Upper lobe of left lung (tissue), 4 donors: ENCODE results near the gene THAP4.

Experiments
- POLR2A ChIP-seq, 4 donors: fragments of 450-650 bp; IDR thresholded peaks; one replicate each; pipeline ENCODE4 v1.5.1; 2016 to 2017; ENCODE audit warnings: antibody characterized with exemption in 4 of 4, mild to moderate bottlenecking in 2 of 4
- TF ChIP-seq, protein P1 (sequence below), 6 experiments: fragments of 450-650 bp in 4 of 6; fragments of 200-600 bp in 2 of 6; sonication (generic) in 2 of 6; IDR thresholded peaks; one replicate each; pipeline ENCODE4 v1.5.1; 2016 to 2019; ENCODE audit warnings: antibody characterized with exemption in 6 of 6

DNA sequence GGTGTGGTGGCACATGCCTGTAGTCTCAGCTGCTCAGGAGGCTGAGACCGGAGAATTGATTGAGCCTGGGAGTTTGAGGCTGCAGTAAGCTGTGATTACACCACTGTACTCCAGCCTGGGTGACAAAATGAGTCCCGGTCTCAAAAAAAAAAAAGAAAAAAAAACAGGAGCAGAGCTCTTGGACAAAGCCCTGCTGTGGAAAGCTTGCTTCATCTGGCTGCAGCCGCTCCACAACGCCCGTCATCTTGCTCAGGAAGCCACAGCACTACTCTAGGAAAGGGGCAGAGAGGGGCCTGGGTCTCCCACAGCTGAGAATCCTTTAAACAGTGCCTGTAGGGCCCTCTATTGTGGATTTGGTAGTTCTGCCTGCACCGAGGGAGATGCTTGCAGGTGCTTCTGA is 11.5 kb upstream of the THAP4 start:
- TF ChIP-seq, protein P1, sequence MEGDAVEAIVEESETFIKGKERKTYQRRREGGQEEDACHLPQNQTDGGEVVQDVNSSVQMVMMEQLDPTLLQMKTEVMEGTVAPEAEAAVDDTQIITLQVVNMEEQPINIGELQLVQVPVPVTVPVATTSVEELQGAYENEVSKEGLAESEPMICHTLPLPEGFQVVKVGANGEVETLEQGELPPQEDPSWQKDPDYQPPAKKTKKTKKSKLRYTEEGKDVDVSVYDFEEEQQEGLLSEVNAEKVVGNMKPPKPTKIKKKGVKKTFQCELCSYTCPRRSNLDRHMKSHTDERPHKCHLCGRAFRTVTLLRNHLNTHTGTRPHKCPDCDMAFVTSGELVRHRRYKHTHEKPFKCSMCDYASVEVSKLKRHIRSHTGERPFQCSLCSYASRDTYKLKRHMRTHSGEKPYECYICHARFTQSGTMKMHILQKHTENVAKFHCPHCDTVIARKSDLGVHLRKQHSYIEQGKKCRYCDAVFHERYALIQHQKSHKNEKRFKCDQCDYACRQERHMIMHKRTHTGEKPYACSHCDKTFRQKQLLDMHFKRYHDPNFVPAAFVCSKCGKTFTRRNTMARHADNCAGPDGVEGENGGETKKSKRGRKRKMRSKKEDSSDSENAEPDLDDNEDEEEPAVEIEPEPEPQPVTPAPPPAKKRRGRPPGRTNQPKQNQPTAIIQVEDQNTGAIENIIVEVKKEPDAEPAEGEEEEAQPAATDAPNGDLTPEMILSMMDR (IDR thresholded peaks at IDR 0.05): no peak
- TF ChIP-seq POLR2A (IDR thresholded peaks at IDR 0.05): no peak
